CD4-positive, alpha-beta T cell (primary cell): ENCODE measurements around the gene TLCD1. TPM values are rescaled to one million over a fixed set of nuclear protein-coding genes. Genes with fewer than 3 reads are reported as not detected.

Experiments used
- ATAC-seq: fragments of 200-7000 bp; cut with Tn5 transposase; one replicate; pipeline ENCODE4 v1.10.0; 2022; ENCODE audit warnings: mild to moderate bottlenecking; ENCODE audit not compliant: poor library complexity
- CTCF ChIA-PET: fragments of 350-600 bp; sonication (Branson Sonifier 250); formaldehyde crosslinking; loops from one replicate; lab custom pipeline; 2021; ENCODE audit warnings: antibody characterized with exemption, inconsistent platforms; lab: Charles Lee
- POLR2A ChIA-PET: fragments of 350-600 bp; sonication (Branson Sonifier 250); formaldehyde crosslinking; loops from one replicate; lab custom pipeline; 2021; ENCODE audit warnings: antibody characterized with exemption, inconsistent platforms; lab: Charles Lee
- DNase-seq, 14 experiments: peaks; one replicate each; pipeline ENCODE4 v3.0.0-alpha.2; 2013 to 2020; ENCODE audit warnings: mixed read lengths in 2 of 14
- H3K27ac ChIP-seq, 2 donors: one replicate each; pipeline versions ENCODE4 v1.5.1 to v1.7.0; 2013; ENCODE audit warnings: low read length in 2 of 2, low read depth in 1 of 2, mild to moderate bottlenecking in 1 of 2
- H3K27me3 ChIP-seq, 2 experiments: 1 replicate in 1 of 2; 2 replicates in 1 of 2; pipeline versions ENCODE4 v1.6.1 to v1.7.0; 2013; ENCODE audit warnings: low read length in 2 of 2, control low read depth in 1 of 2, mild to moderate bottlenecking in 1 of 2, moderate library complexity in 1 of 2; ENCODE audit not compliant: insufficient read depth in 2 of 2, control insufficient read depth in 1 of 2
- H3K36me3 ChIP-seq: one replicate; pipeline ENCODE4 v1.6.1; 2013; ENCODE audit warnings: low read length, control low read depth; ENCODE audit not compliant: insufficient read depth
- H3K4me1 ChIP-seq: one replicate; pipeline ENCODE4 v1.6.1; 2013; ENCODE audit warnings: low read length, control low read depth; ENCODE audit not compliant: insufficient read depth
- H3K4me3 ChIP-seq: one replicate; pipeline ENCODE4 v1.5.1; 2013; ENCODE audit warnings: mild to moderate bottlenecking, low read length, moderate library complexity
- H3K9me3 ChIP-seq, 2 experiments: 1 replicate in 1 of 2; 2 replicates in 1 of 2; pipeline versions ENCODE4 v1.6.1 to v1.7.0; 2013; ENCODE audit warnings: low read length in 2 of 2, mild to moderate bottlenecking in 2 of 2, control low read depth in 1 of 2, moderate library complexity in 1 of 2; ENCODE audit not compliant: control insufficient read depth in 1 of 2, insufficient read depth in 1 of 2
- H3K27ac Mint-ChIP-seq: one replicate; pipeline ENCODE4 v1.8.0; 2020; ENCODE audit warnings: mixed read lengths
- H3K27me3 Mint-ChIP-seq: one replicate; pipeline ENCODE4 v1.8.0; 2021; ENCODE audit warnings: mixed read lengths
- H3K36me3 Mint-ChIP-seq: one replicate; pipeline ENCODE4 v1.8.0; 2021; ENCODE audit warnings: low read depth, mixed read lengths
- H3K4me1 Mint-ChIP-seq: one replicate; pipeline ENCODE4 v1.8.0; 2021; ENCODE audit warnings: low read depth, mixed read lengths
- H3K4me3 Mint-ChIP-seq: one replicate; pipeline ENCODE4 v1.8.0; 2020; ENCODE audit warnings: mild to moderate bottlenecking, mixed read lengths
- H3K9me3 Mint-ChIP-seq: one replicate; pipeline ENCODE4 v1.8.0; 2020; ENCODE audit warnings: mixed read lengths
- intact Hi-C, 2 experiments: fragments of 100-400 bp; cut with DNase I in 1 of 2; cut with micrococcal nuclease in 1 of 2; formaldehyde crosslinking; loops; one replicate each; pipeline versions ENCODE4 v1.15.1 to v1.9.0; 2023 to 2025; cut with DNase I, micrococcal nuclease
- total RNA-seq, 174 experiments: library from RNA in 2 of 174; stranded (reverse) in 2 of 174; gene quantifications; one replicate each; pipeline ENCODE4 v1.2.3 and lab custom pipeline; 2021 to 2026
- TF ChIP-seq, protein P1 (sequence below): fragments of 200-600 bp; IDR thresholded peaks from one replicate; pipeline ENCODE4 v1.8.0; 2022; ENCODE audit warnings: antibody characterized with exemption, mild to moderate bottlenecking

Gene TLCD1
- total RNA-seq, 2 experiments from 2014 or later, result 0.39 to 0.60 TPM

DNA sequence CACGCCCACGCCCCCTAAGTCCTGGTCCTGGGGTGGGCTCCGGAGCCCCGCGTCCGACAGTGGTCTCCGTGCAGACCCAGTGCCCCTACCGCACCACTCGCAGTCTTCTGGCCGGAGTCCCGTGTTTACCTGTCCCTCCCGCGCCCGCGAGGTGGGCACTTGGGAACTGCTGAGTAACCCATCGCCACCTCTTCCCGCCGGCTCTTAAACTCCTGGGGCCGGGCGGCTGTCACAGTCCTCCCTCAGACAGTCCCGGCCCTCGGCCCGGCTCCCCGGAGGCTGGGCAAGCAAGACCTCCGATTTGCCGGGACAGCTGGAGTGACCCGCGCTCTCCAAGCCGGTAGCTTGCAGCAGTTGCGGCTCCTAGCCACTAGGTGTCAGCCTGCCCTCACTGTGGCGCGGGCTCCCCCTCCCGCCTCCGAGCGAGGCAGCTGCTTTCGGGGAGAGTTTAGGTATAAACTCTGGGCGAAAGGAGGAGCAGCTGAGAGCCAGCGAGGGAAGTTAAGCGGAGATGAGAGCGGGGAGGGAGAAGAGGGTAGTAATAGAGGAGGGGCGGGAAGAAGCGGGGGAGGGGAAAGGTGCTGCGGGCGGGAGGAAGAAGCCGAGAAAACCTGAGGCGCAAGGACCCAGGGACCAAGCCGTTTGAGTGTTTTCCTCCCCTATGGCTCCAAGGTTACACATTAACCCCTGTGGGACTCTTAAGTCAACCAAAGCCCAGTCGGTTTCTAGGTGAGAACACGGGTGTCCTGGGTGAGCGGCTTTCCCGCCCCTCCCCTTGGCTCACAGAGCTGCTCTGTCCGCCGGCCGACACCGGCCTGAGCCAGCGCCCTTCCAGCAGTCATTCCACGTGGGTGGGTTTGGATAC lies 826 bp upstream of the TLCD1 start:
- Histone ChIP-seq H3K9me3 (no peaks in the 10 kb centered on the region), H3K4me1 (peaks cover 62% of the 10 kb centered on the region), H3K27ac (peak overlapping the region; percentile 99 to 100), H3K36me3 (peaks cover 34% of the 10 kb centered on the region), H3K4me3 (peak overlapping the region; percentile 75), H3K27me3 (no peaks in the 10 kb centered on the region)
- peaks cover 62% of the 10 kb centered on the region for H3K4me1 Mint-ChIP-seq
- ATAC-seq (peak; percentile 43), DNase-seq (peak; percentile 82 to 94 (median 86))
- POLR2A ChIA-PET, result interaction anchor here (0.6 to 6.5 kb wide), 27 partner anchors 7 to 567 kb away, joined by 3 to 268 read pairs (median 6); partner anchors contain the start of genes BLTP2, DHRS13, FAM222B and FLOT2
- H3K27me3 Mint-ChIP-seq, result no peaks in the 10 kb centered on the region
- intact Hi-C loops, result loop anchor here (1.0 to 5.0 kb wide), 10 partner anchors 17 to 390 kb away; partner anchors contain the start of genes BLTP2 (in 1 of the 2), DHRS13 (in 1 of the 2) and TRAF4 (in 1 of the 2)
- CTCF ChIA-PET, result interaction anchor here (0.5 to 10.8 kb wide), 43 partner anchors 9 to 693 kb away, joined by 3 to 373 read pairs (median 5); partner anchors contain the start of genes BLTP2, DHRS13, FAM222B and FLOT2
- peak overlapping the region; percentile 98 for H3K4me3 Mint-ChIP-seq
- TF ChIP-seq, protein P1, sequence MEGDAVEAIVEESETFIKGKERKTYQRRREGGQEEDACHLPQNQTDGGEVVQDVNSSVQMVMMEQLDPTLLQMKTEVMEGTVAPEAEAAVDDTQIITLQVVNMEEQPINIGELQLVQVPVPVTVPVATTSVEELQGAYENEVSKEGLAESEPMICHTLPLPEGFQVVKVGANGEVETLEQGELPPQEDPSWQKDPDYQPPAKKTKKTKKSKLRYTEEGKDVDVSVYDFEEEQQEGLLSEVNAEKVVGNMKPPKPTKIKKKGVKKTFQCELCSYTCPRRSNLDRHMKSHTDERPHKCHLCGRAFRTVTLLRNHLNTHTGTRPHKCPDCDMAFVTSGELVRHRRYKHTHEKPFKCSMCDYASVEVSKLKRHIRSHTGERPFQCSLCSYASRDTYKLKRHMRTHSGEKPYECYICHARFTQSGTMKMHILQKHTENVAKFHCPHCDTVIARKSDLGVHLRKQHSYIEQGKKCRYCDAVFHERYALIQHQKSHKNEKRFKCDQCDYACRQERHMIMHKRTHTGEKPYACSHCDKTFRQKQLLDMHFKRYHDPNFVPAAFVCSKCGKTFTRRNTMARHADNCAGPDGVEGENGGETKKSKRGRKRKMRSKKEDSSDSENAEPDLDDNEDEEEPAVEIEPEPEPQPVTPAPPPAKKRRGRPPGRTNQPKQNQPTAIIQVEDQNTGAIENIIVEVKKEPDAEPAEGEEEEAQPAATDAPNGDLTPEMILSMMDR, result peak; percentile 99
- H3K36me3 Mint-ChIP-seq, result peaks cover 48% of the 10 kb centered on the region
- H3K9me3 Mint-ChIP-seq, result no peaks in the 10 kb centered on the region
- peak overlapping the region; percentile 100 for H3K27ac Mint-ChIP-seq

DNA sequence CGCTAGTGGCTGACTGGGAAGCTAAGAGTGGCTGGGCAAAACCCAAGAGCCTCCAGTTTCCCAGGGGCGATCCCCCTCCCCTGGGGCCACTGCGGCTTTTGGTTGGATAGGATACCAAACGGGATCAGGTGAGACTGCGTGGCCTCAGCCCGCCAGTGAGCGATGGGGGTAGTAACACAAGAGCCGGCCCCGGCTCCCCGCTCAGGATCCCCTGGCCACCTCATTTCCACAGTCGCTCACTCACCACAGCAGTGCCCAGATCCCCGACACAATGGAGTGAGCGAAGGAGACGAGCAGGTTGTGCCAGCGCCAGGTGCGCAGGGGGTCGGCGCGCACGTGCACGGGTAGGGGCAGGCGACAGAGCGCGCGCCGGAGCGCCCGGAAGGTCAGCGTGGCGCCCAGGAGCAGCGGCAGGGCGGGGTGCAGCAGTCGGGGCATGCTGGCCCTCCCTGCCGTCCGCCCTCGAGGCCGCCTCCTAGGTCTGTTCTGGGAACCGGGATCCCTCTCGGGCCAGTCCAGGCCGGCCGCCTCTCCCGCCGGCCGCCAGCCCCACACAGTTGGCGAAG lies 290 bp downstream of the TLCD1 start:
- ChIA-PET POLR2A (interaction anchor here (0.8 to 6.5 kb wide), 14 partner anchors 14 to 226 kb away, joined by 3 to 268 read pairs (median 10); partner anchors contain the start of genes BLTP2, DHRS13, FAM222B and PHF12), CTCF (interaction anchor here (1.5 to 10.8 kb wide), 15 partner anchors 15 to 226 kb away, joined by 3 to 373 read pairs (median 12); partner anchors contain the start of genes DHRS13, FAM222B, PHF12 and PROCA1)
- Histone ChIP-seq H3K27ac (no peak overlapping the region), H3K9me3 (no peaks in the 10 kb centered on the region), H3K27me3 (no peaks in the 10 kb centered on the region), H3K36me3 (peaks cover 45% of the 10 kb centered on the region), H3K4me1 (peaks cover 73% of the 10 kb centered on the region), H3K4me3 (peak overlapping the region; percentile 75)
- intact Hi-C loops, result loop anchor here (2.0 to 5.0 kb wide), 8 partner anchors 37 to 392 kb away; partner anchors contain the start of gene BLTP2 (in 1 of the 2)
- ATAC-seq (no peak), DNase-seq (peak in 1 of 14 experiments; percentile 78)
- Mint-ChIP-seq H3K9me3 (no peaks in the 10 kb centered on the region), H3K4me1 (peaks cover 71% of the 10 kb centered on the region), H3K36me3 (peaks cover 59% of the 10 kb centered on the region), H3K27ac (peak overlapping the region; percentile 67), H3K4me3 (peak overlapping the region; percentile 86), H3K27me3 (no peaks in the 10 kb centered on the region)
- TF ChIP-seq, protein P1, result no peak

DNA sequence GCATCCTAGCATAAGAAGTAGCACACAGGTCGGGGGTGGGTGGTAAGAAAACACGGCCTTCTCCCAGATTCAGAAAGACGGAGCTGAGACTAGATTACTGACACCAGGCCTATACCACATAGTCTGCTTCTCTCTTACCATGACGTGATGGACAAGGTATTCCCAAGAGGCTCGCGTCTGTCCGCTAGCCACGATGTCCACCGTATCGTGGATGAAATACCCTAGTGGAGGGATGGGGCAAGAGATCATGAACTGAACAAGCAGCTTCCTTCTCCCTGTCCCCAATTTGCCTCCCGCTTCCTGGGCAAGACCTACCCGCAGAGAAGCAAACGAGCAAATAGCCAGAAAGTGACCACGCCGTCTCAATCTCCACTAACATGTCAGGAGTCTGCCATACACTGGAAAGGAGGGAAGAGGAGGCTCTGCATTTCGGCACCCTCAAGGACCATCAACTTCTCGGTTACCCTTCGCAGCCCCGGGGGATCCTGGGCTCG lies 820 bp downstream of the TLCD1 start:
- DNase-seq, result peak in 1 of 14 experiments; percentile 43
- Histone ChIP-seq H3K4me1 (peaks cover 79% of the 10 kb centered on the region), H3K9me3 (no peaks in the 10 kb centered on the region), H3K27me3 (no peaks in the 10 kb centered on the region), H3K36me3 (peaks cover 47% of the 10 kb centered on the region), H3K27ac (no peak overlapping the region), H3K4me3 (peak overlapping the region; percentile 75)
- peaks cover 76% of the 10 kb centered on the region for H3K4me1 Mint-ChIP-seq
- no peaks in the 10 kb centered on the region for H3K27me3 Mint-ChIP-seq
- H3K4me3 Mint-ChIP-seq, result peak overlapping the region; percentile 86
- CTCF ChIA-PET, result interaction anchor here (4.4 to 10.8 kb wide), 3 partner anchors 15 to 38 kb away, joined by 24 to 373 read pairs (median 70); partner anchors contain the start of genes PROCA1 and TRAF4
- no peak for ATAC-seq
- intact Hi-C loops, result loop anchor here (2.0 to 5.0 kb wide), 6 partner anchors 37 to 392 kb away; partner anchors contain the start of gene BLTP2 (in 1 of the 2)
- no peaks in the 10 kb centered on the region for H3K9me3 Mint-ChIP-seq
- H3K36me3 Mint-ChIP-seq, result peaks cover 64% of the 10 kb centered on the region
- POLR2A ChIA-PET, result interaction anchor here (0.8 to 6.5 kb wide), 5 partner anchors 14 to 226 kb away, joined by 3 to 149 read pairs (median 19); partner anchors contain the start of genes BLTP2, PHF12 and PROCA1
- TF ChIP-seq, protein P1, result no peak
- H3K27ac Mint-ChIP-seq, result peak overlapping the region; percentile 67
